ENCODE measurements around the gene EPHA7. TPM values are rescaled to one million over a fixed set of nuclear protein-coding genes. Genes with fewer than 3 reads are reported as not detected.

The EPHA7 gene
- total and polyA plus RNA-seq, 2 of the 13 experiments (the other 11 are each of a cell fraction or from before 2014, with no cell fraction given) = not detected

- Histone ChIP-seq H3K27me3 (ENCODE audit: control insufficient read depth in 1 of 2, insufficient read depth in 2 of 2, low read length in 2 of 2) (no peaks in the 10 kb centered on the region), H2AFZ (ENCODE audit: low read length) (no peak overlapping the region), H4K20me1 (ENCODE audit: insufficient read depth, low read length) (no peaks in the 10 kb centered on the region), H3K4me3 (replicated peaks in 1 of 3; ENCODE audit: insufficient read depth in 1 of 3, low read depth in 2 of 3, low read length in 3 of 3) (no peak overlapping the region), H3K4me2 (ENCODE audit: low read depth, low read length) (no peak overlapping the region), H3K9ac (ENCODE audit: insufficient read depth, low read depth, low read length) (no peak overlapping the region), H3K79me2 (ENCODE audit: insufficient read depth, low read length) (no peaks in the 10 kb centered on the region), H3K27ac (ENCODE audit: extremely low read length, insufficient read depth, low read length) (no peak overlapping the region), H3K9me3 (ENCODE audit: low read length) (no peaks in the 10 kb centered on the region), H3K4me1 (ENCODE audit: insufficient read depth, low read length) (no peaks in the 10 kb centered on the region), H3K36me3 (replicated peaks in 1 of 2; ENCODE audit: control insufficient read depth in 1 of 2, insufficient read depth in 2 of 2, low read length in 2 of 2) (no peaks in the 10 kb centered on the region)
- DNase-seq (ENCODE audit: low spot score) (no peak), FAIRE-seq (no peak), ATAC-seq (peak; percentile 59; the same call in 2 of the 3 replicates)
- ChIA-PET CTCF (ENCODE audit: low intra/inter-chr PET ratio, low total read pairs) (interaction anchor here (1.1 to 1.4 kb wide), 2 partner anchors 614 to 1667 kb away, joined by 5 read pairs; no protein-coding TSS in a partner anchor), POLR2A (no interaction called here)
- in situ Hi-C loops (cut with HindIII; ENCODE audit: extremely low pct_ligation_motif_present, low pct_unique_long_range_greater_than_20kb) = no loop called here
- BruUV-seq (replicated peaks) = no TSS peak
- intact Hi-C loops (cut with micrococcal nuclease; ENCODE audit: unreplicated experiment) = loop anchor here (1.0 kb wide), 1 partner anchor 613 kb away; no protein-coding TSS in a partner anchor
- WGBS (ENCODE audit: low lambda C conversion rate) = 0% methylated on average over 2 of the region's 2 CpGs
- TF ChIP-seq POLR2G (IDR thresholded peaks at IDR 0.05; ENCODE audit: low read depth, low read length) (no peak), ZNF577 (CRISPR knock-in tag; IDR thresholded peaks at IDR 0.05; ENCODE audit: borderline replicate concordance, low read depth) (no peak), ARID4A (CRISPR knock-in tag; IDR thresholded peaks at IDR 0.05; ENCODE audit: borderline replicate concordance) (no peak), NR2F1 (CRISPR knock-in tag; IDR thresholded peaks at IDR 0.05) (no peak), STAG1 (CRISPR knock-in tag; IDR thresholded peaks at IDR 0.05) (peak; percentile 32; the same call in 1 of the 2 replicates), NCOR1 (IDR thresholded peaks at IDR 0.05; ENCODE audit: borderline replicate concordance, low read length) (no peak), NRL (CRISPR knock-in tag; IDR thresholded peaks at IDR 0.05; ENCODE audit: borderline replicate concordance) (no peak), ZNF580 (CRISPR knock-in tag; IDR thresholded peaks at IDR 0.05; ENCODE audit: borderline replicate concordance, low read depth) (no peak), IRF1 (CRISPR knock-in tag; IDR thresholded peaks at IDR 0.05; ENCODE audit: low read depth) (no peak), ZBTB21 (CRISPR knock-in tag; IDR thresholded peaks at IDR 0.05) (no peak), XRCC5 (optimal IDR thresholded peaks at IDR 0.05; ENCODE audit: low read length) (no peak), ATF3 (CRISPR knock-in tag; IDR thresholded peaks at IDR 0.05) (no peak), MAFK (conservative IDR thresholded peaks at IDR 0.05 in 1 of 2, IDR thresholded peaks at IDR 0.05 in 1 of 2; ENCODE audit: low read length in 2 of 2) (peak; percentile 51 to 71; a peak in 3 of 4 replicates), ZBTB42 (CRISPR knock-in tag; IDR thresholded peaks at IDR 0.05) (no peak), ZNF263 (CRISPR knock-in tag; IDR thresholded peaks at IDR 0.05) (no peak), FOXO1 (CRISPR knock-in tag; IDR thresholded peaks at IDR 0.05) (no peak), CBFB (CRISPR knock-in tag; IDR thresholded peaks at IDR 0.05) (no peak), ZNF160 (CRISPR knock-in tag; IDR thresholded peaks at IDR 0.05) (no peak), GFI1 (CRISPR knock-in tag; IDR thresholded peaks at IDR 0.05; ENCODE audit: borderline replicate concordance) (no peak)
These were observed 5.1 kb upstream of the EPHA7 start for GRCh38 chr6:93424303-93425064.
